ENCODE data around the gene CDH11.

Gene CDH11

GRCh38 chr16:64898159-64898558 lies 223.7 kb downstream of the CDH11 start:
- no peak for DNase-seq

All from suppressor macrophage treated with lipopolysaccharide for 4 hours (primary cell).